Activated T-helper 17 cell treated with anti-CD3 and anti-CD28 coated beads, Interleukin-2, amount 50 U/mL, for 72 hours (primary cell): ENCODE measurements around the gene MED22. TPM values are rescaled to one million over a fixed set of nuclear protein-coding genes. Genes with fewer than 3 reads are reported as not detected.

Experiments
- ATAC-seq: fragments of 150-1000 bp; cut with Tn5 transposase; replicated peaks from 2 replicates; pipeline ENCODE4 v1.10.0; 2021; ENCODE audit warnings: mild to moderate bottlenecking, moderate library complexity
- H3K27ac Mint-ChIP-seq: one replicate; pipeline ENCODE4 v1.8.0; 2022; ENCODE audit warnings: mixed read lengths
- H3K27me3 Mint-ChIP-seq: one replicate; pipeline ENCODE4 v1.8.0; 2022; ENCODE audit warnings: mixed read lengths
- H3K36me3 Mint-ChIP-seq: one replicate; pipeline ENCODE4 v1.8.0; 2022; ENCODE audit warnings: low read depth, mild to moderate bottlenecking, mixed read lengths
- H3K4me1 Mint-ChIP-seq: one replicate; pipeline ENCODE4 v1.8.0; 2022; ENCODE audit warnings: mixed read lengths
- H3K4me3 Mint-ChIP-seq: one replicate; pipeline ENCODE4 v1.8.0; 2022; ENCODE audit warnings: mild to moderate bottlenecking, mixed read lengths
- H3K9me3 Mint-ChIP-seq: one replicate; pipeline ENCODE4 v1.8.0; 2022; ENCODE audit warnings: mixed read lengths
- total RNA-seq, 2 donors: library from RNA; stranded (reverse); gene quantifications; one replicate each; pipeline ENCODE4 v1.2.3, GENCODE V29; 2022

MED22 gene
- total RNA-seq, 2 donors from 2014 or later, result 21.3 to 29.9 TPM

GRCh38 chr9:133353548-133353947 lies 5.6 kb upstream of the MED22 start:
- Mint-ChIP-seq H3K9me3 (no peaks in the 10 kb centered on the region), H3K4me1 (peaks cover 31% of the 10 kb centered on the region), H3K36me3 (peaks cover 60% of the 10 kb centered on the region), H3K27ac (peak overlapping the region; percentile 72), H3K27me3 (no peaks in the 10 kb centered on the region), H3K4me3 (no peak overlapping the region)
- ATAC-seq, result no peak

GRCh38 chr9:133352635-133353340 lies 4.9 kb upstream of the MED22 start:
- Mint-ChIP-seq H3K36me3 (peaks cover 60% of the 10 kb centered on the region), H3K27me3 (no peaks in the 10 kb centered on the region), H3K4me3 (no peak overlapping the region), H3K4me1 (peaks cover 23% of the 10 kb centered on the region), H3K27ac (peak overlapping the region; percentile 72), H3K9me3 (no peaks in the 10 kb centered on the region)
- ATAC-seq, result no peak

GRCh38 chr9:133351908-133352634 lies 4.1 kb upstream of the MED22 start:
- no peak for ATAC-seq
- Mint-ChIP-seq H3K27ac (no peak overlapping the region), H3K36me3 (peaks cover 61% of the 10 kb centered on the region), H3K9me3 (no peaks in the 10 kb centered on the region), H3K4me3 (no peak overlapping the region), H3K4me1 (peaks cover 22% of the 10 kb centered on the region), H3K27me3 (no peaks in the 10 kb centered on the region)

GRCh38 chr9:133351526-133351907 lies 3.6 kb upstream of the MED22 start:
- H3K4me1 Mint-ChIP-seq, result peaks cover 27% of the 10 kb centered on the region
- H3K27me3 Mint-ChIP-seq, result no peaks in the 10 kb centered on the region
- H3K27ac Mint-ChIP-seq, result no peak overlapping the region
- H3K9me3 Mint-ChIP-seq, result no peaks in the 10 kb centered on the region
- peaks cover 66% of the 10 kb centered on the region for H3K36me3 Mint-ChIP-seq
- no peak for ATAC-seq
- no peak overlapping the region for H3K4me3 Mint-ChIP-seq

GRCh38 chr9:133349965-133350616 lies 2.2 kb upstream of the MED22 start:
- no peaks in the 10 kb centered on the region for H3K9me3 Mint-ChIP-seq
- no peaks in the 10 kb centered on the region for H3K27me3 Mint-ChIP-seq
- peak overlapping the region; percentile 99 for H3K27ac Mint-ChIP-seq
- ATAC-seq, result peak; percentile 18
- peaks cover 80% of the 10 kb centered on the region for H3K36me3 Mint-ChIP-seq
- peaks cover 30% of the 10 kb centered on the region for H3K4me1 Mint-ChIP-seq
- H3K4me3 Mint-ChIP-seq, result peak overlapping the region; percentile 93

- H3K36me3 Mint-ChIP-seq, result peaks cover 92% of the 10 kb centered on the region
- H3K27ac Mint-ChIP-seq, result peak overlapping the region; percentile 99
- no peaks in the 10 kb centered on the region for H3K27me3 Mint-ChIP-seq
- ATAC-seq, result no peak
- H3K4me3 Mint-ChIP-seq, result peak overlapping the region; percentile 93
- peaks cover 30% of the 10 kb centered on the region for H3K4me1 Mint-ChIP-seq
- H3K9me3 Mint-ChIP-seq, result no peaks in the 10 kb centered on the region
These were observed 1.0 kb upstream of the MED22 start for GRCh38 chr9:133348718-133349573.

- Mint-ChIP-seq H3K36me3 (peaks cover 88% of the 10 kb centered on the region), H3K27ac (peak overlapping the region; percentile 99), H3K4me3 (peak overlapping the region; percentile 93), H3K27me3 (no peaks in the 10 kb centered on the region), H3K9me3 (no peaks in the 10 kb centered on the region), H3K4me1 (peaks cover 24% of the 10 kb centered on the region)
- ATAC-seq, result peak; percentile 54
These were observed 381 bp downstream of the MED22 start for GRCh38 chr9:133347515-133347984.

GRCh38 chr9:133346021-133346785 lies 1.7 kb downstream of the MED22 start:
- Mint-ChIP-seq H3K27me3 (no peaks in the 10 kb centered on the region), H3K4me3 (peak overlapping the region; percentile 93), H3K9me3 (no peaks in the 10 kb centered on the region), H3K27ac (peak overlapping the region; percentile 89), H3K36me3 (peaks cover 88% of the 10 kb centered on the region), H3K4me1 (peaks cover 24% of the 10 kb centered on the region)
- no peak for ATAC-seq

GRCh38 chr9:133345596-133345995 lies 2.3 kb downstream of the MED22 start:
- no peak for ATAC-seq
- Mint-ChIP-seq H3K27me3 (no peaks in the 10 kb centered on the region), H3K27ac (no peak overlapping the region), H3K9me3 (no peaks in the 10 kb centered on the region), H3K36me3 (peaks cover 88% of the 10 kb centered on the region), H3K4me3 (no peak overlapping the region), H3K4me1 (peaks cover 24% of the 10 kb centered on the region)

- Mint-ChIP-seq H3K36me3 (peaks cover 87% of the 10 kb centered on the region), H3K27me3 (no peaks in the 10 kb centered on the region), H3K4me1 (peaks cover 22% of the 10 kb centered on the region), H3K4me3 (no peak overlapping the region), H3K9me3 (no peaks in the 10 kb centered on the region), H3K27ac (no peak overlapping the region)
- no peak for ATAC-seq
These were observed 3.0 kb downstream of the MED22 start for GRCh38 chr9:133344979-133345378.

- H3K27me3 Mint-ChIP-seq, result no peaks in the 10 kb centered on the region
- H3K27ac Mint-ChIP-seq, result no peak overlapping the region
- peaks cover 13% of the 10 kb centered on the region for H3K4me1 Mint-ChIP-seq
- H3K36me3 Mint-ChIP-seq, result peaks cover 87% of the 10 kb centered on the region
- no peak for ATAC-seq
- H3K9me3 Mint-ChIP-seq, result no peaks in the 10 kb centered on the region
- no peak overlapping the region for H3K4me3 Mint-ChIP-seq
These were observed 3.9 kb downstream of the MED22 start for GRCh38 chr9:133344071-133344470.

- H3K36me3 Mint-ChIP-seq, result peaks cover 83% of the 10 kb centered on the region
- H3K27ac Mint-ChIP-seq, result no peak overlapping the region
- no peaks in the 10 kb centered on the region for H3K9me3 Mint-ChIP-seq
- no peak overlapping the region for H3K4me3 Mint-ChIP-seq
- ATAC-seq, result no peak
- peaks cover 10% of the 10 kb centered on the region for H3K4me1 Mint-ChIP-seq
- no peaks in the 10 kb centered on the region for H3K27me3 Mint-ChIP-seq
These were observed 5.4 kb downstream of the MED22 start for GRCh38 chr9:133342570-133342969.

GRCh38 chr9:133342069-133342406 lies 5.9 kb downstream of the MED22 start:
- no peaks in the 10 kb centered on the region for H3K9me3 Mint-ChIP-seq
- H3K27ac Mint-ChIP-seq, result peak overlapping the region; percentile 43
- no peaks in the 10 kb centered on the region for H3K27me3 Mint-ChIP-seq
- peaks cover 80% of the 10 kb centered on the region for H3K36me3 Mint-ChIP-seq
- H3K4me1 Mint-ChIP-seq, result peaks cover 8% of the 10 kb centered on the region
- no peak overlapping the region for H3K4me3 Mint-ChIP-seq
- ATAC-seq, result no peak
